HG02973 (cell line): ENCODE data around the gene ADCY2.

Experiments
- ATAC-seq: cut with Tn5 transposase; IDR thresholded peaks from one replicate; pipeline ENCODE4 v1.9.1; 2021; ENCODE audit warnings: moderate library complexity; ENCODE audit not compliant: unreplicated experiment

The ADCY2 gene

DNA sequence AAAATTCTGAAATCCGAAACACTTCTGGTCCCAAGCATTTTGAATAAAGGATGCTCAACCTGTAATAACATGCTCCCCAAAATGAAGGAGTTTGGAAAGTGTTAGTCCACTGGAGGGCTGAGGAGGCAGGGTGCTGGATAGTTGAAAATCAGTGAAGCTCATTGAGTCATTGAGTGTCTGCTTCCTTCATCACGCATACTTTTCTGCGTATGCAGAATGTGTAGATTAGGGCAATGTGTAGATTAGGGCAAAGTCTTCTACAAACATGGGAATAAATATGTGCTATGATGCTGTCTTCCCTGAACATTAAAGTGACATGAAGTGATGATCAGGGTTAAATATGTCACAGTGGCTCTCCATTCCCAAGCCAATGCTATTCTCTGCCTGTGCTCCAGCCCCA lies 261.2 kb downstream of the ADCY2 start:
- no peak for ATAC-seq

- no peak for ATAC-seq
Observed at GRCh38 chr5:7659420-7659819, 263.5 kb downstream of the ADCY2 start.

DNA sequence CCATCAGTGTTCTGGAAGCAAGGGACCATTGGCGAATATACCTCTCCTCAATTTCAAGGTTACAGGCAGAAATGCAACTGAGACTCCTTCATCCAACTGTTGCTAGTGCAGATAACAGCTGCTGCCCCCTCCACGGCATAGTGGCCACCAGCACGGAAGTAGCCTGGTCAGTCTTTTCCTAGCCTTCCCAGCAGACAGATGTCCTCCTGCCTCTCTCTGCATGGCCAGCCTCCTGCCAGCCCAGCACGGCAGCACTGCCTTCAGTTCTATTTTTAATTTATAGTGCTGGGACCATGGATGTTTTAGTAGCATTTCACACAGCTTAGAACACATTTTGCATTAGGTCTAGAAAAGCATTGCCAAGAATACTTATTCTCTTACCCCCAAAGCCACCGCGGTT lies 266.4 kb downstream of the ADCY2 start:
- ATAC-seq = no peak

DNA sequence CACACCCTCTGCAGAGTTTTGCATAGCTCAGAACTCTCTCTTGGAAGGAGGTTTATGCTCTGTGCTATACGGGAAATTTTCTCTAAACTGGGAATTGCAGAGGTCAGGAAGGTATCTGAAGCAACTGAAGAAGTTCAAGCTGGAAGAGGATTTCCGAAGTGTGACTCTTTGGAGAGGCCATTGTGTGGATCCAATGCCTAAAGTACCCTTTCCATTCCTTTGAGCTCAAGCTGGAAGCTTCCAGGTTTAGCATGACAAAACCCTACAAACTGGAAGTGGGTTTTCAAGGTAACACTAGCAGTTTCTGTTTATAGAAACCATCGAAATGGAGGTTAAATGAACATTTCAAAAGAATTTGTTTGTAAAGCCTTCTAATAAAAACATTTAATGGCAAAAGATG lies 267.9 kb downstream of the ADCY2 start:
- no peak for ATAC-seq

DNA sequence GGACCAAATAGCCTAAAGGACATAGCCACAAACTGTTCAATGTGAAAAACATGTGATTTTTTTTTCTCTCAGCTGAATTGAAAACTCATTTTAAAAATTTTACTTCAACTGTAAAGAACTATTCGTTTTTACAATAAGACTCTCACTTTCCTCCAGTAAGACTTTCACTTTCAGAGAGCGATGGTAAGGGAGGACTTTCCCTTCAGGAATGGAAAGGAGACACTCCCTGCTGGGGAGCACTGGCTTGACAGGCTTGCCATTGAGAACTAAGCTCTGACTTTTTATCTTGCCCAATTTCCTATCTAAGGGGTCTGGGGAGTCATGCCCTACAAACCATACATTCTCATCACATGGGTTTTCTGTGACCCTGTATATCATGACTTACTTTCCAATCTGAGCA lies 268.3 kb downstream of the ADCY2 start:
- ATAC-seq = no peak

DNA sequence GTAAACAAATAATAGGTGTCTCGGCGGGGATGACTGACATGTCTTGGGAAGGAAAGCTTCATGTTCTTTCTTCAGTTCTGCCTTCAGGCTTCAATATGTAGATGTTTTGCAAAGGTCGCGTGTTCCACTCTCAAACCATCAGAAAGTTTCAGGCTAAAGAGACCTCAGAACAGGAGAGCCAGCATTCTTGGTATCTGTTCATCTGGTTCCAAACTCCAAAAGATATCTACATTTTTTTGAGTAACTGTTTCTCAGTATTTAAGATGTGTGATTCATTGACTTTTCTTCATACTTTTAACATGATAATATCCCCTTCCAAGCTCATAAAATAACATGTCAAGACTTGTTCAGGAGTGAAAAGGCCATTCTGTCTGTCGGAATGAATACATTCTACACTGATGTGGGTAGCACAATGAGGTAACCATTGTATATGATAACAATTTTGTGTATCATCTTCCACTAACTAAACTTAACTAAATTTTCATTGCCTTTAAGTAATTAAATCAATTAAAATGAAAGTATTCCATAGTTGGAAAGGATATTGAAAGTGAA lies 271.4 kb downstream of the ADCY2 start:
- no peak for ATAC-seq

DNA sequence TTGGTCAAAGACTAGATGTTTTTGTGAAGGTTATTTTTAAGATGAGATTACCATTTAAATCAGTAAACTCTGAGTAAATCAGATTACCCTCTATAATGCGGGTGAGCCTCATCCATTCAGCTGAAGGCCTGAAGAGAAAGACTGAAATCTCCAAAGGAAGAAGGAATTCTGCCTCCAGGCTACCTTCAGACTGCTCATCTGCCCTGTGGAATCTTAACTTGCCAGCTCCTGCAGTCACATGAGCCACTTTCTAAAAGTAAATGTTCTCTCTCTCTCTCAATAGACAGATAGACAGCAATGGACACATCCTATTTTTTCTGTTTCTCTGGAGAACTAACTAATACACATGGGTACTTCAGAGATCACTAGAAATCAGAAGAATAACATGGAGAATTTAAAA lies 272.2 kb downstream of the ADCY2 start:
- ATAC-seq = no peak

GRCh38 chr5:7668627-7669026 lies 272.7 kb downstream of the ADCY2 start:
- ATAC-seq = no peak

GRCh38 chr5:7671381-7671993 lies 275.5 kb downstream of the ADCY2 start:
- no peak for ATAC-seq

- ATAC-seq = no peak
Observed at GRCh38 chr5:7673658-7674057, 277.7 kb downstream of the ADCY2 start.

DNA sequence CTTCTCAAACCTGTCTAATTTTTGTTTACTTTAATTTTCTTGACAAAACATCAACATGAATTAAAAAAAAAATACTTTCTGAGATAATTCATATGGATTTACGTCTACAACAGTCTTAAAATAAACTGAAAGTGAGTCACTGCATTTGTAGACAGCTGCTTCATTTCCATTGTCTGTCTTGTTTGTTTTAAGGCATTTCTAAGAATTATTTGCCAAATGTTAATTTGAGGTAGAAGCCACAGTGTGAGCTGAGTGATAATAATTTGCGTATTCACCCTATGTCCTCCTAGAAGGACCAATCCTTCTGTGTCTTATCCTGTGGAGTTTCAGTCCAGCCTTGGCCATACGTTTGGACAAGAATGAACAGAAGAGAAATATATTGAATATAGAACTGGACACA lies 280.5 kb downstream of the ADCY2 start:
- ATAC-seq = no peak

DNA sequence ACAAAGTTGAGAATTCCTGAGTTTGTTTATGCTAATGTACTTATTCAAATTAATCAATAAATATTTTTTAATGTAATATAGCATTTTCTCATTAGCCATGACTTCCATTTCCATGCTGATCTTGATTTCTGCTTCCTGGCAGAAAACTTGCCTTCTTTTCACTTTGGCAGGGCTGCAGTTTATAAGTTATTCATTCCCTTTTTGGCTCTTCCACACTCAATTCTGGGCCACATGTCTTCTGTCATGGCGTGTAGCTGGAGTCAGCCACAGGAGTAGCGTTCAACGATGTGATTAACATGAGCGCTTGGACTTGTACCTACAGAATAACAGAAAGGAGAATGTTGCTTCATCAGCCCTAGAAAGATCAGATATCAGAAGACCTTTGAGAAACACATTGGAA lies 282.1 kb downstream of the ADCY2 start:
- no peak for ATAC-seq

DNA sequence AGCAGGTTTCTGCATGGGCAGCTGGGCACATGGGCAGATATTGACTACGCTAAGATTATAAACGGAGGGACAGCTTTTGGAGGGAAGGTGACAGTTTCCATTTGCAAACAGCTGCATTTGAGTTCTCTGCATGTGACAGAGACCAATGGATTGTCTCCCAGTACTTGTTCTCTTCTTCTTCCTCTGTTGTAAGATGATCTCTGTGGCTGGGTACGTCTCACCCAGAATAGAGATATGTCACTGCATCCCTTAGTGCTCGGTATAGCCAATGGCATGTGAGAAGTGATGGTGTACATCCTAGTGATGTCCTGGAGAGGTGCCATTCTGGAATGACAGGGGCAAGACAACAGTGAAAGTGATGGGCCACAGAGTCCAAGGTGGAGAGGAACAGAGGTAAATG lies 283.7 kb downstream of the ADCY2 start:
- ATAC-seq = no peak

DNA sequence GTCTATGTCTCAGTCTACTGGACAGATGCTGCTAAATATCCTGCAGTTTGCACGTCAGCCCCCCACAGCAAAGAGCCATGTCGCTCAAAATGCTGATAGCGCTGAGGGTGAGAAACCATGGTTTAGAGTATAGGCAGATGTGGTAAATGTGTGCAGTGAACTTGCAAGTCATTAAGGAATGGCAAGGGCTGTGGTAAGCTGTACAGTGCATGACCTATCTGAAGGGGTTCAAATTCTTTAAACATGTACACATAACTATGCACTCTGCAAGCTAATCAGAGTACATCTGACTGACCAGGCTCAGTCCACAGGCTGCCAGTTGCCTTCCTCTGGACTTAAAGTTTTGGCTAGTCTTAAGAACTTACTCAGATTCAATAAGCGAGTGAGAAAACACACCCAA lies 284.3 kb downstream of the ADCY2 start:
- no peak for ATAC-seq

DNA sequence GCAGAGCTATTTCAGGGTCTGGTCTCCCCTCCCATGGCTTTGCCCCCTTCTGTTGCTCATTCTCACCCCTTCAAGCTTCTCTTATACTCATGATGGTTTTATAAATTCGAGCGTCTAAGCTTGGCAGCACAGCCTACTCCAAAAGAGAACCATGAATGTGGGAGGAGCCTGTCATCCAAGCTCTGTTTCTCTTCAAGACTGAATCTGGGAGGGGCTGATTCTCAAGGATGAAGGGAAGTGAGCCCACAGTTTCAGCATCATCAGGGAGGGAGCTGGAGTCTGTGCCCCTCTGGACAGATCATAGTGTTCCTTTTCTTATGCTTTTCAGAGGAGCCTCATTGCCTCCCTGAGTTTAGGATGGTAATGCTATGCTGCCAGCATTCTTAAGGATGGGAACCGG lies 286.4 kb downstream of the ADCY2 start:
- ATAC-seq = no peak

DNA sequence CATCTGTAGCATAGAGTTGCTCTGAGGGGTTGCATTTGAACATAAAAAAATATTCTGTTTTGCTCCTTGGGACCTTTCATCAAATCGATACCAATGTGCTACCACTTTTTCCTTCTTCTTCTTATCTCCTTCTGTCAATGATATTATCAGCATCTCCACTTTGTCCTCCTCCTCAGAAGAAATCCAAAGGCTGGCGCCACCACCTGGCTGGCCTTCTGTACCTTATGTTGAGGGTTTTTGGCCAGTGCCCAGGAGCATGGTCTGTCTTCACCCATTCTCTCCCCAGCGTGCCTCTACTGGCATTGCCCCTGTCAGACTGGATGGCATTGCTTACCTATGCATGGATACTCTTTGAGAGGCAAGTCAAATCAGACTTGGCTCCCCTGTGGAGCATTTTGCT lies 287.8 kb downstream of the ADCY2 start:
- no peak for ATAC-seq

DNA sequence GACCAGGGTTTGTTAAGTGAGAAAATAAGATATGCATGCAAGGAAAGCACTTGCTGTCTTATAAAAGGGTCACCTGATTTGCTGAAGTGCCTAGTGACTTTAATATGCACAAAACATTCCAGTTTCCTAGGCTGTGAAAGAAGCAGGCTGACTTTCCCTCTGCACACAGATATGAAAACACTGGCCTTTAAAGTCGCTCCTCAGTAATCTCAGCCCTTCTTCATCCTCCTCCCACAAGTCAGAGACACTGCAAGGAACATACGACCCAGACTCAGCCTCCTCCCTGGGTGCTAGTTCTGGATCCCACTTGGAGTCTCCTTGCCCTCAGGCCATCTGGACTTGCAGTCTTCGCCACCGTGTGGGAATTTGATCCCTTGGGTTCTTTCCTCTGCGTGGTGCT lies 288.9 kb downstream of the ADCY2 start:
- ATAC-seq = no peak

DNA sequence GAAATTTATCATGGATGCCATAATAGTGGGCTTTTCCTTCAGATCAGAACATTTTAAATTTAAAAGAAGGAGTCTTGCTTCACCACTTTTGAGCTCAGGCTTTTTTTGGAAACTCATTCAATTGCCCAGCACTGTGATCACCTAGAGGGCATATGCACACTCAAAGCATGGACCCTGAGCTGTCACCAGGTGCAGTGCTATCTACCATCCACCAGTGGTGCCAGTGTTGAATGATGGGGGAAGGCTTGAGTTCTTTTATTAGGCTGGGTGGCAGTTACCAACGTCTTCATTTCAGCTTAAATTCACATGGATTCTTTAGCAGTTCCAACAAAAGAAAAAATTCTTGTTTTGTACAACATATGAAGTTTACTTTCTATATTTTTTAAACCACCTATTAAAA lies 290.9 kb downstream of the ADCY2 start:
- ATAC-seq = no peak

DNA sequence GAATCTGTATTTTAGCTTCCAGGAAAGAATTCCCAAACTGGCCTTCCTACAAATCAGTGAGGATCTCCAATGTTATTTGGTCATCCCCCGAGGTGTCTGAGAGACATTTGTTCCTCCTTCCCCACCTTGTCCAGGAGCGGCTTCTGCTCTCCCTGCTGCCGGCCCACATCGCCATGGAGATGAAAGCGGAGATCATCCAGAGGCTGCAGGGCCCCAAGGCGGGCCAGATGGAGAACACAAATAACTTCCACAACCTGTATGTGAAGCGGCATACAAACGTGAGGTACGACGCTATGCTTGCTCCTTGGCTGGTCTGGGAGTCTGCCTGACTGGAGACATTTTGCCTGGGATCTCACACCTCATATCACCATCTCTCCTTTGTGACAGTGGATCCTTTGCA lies 294.6 kb downstream of the ADCY2 start:
- no peak for ATAC-seq

DNA sequence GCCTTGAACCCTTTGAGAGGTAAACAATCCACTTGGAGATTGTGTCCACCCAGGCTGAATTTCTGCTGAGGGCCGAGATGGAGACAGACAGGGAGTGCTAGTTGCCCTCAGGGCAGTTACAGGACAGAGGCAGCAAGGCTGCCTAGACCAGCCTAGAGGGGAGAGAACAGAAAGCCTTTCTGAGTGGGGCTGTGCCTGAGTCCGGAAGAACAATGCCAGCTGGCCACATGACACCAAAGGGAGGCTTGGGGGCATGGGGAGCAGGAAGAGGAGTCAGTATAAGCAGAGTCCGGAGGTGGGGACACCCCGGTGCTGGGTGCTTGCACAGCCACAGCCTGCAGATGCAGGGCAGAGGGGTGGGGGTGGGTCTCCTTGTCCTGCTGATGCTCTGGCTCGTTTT lies 309.3 kb downstream of the ADCY2 start:
- no peak for ATAC-seq

GRCh38 chr5:7705736-7706135 lies 309.8 kb downstream of the ADCY2 start:
- no peak for ATAC-seq

DNA sequence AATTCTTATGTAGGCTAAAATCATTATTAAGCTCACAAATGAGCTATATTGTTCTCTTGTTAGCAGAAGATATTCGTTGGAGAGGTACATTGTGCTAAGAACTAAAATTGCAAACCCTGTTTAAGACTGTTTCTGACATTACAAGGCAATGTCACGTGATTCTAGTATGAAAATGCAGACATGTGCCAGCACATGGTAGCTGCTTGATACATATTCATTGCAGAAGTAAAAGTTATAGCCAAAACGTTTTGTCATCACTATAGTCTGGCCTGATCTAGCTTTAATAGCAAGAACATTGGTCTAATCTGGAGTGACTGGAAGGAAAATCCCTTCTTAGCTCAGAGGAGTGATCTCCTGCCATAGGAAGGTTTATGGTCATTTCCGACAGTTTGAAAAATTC lies 310.3 kb downstream of the ADCY2 start:
- no peak for ATAC-seq

DNA sequence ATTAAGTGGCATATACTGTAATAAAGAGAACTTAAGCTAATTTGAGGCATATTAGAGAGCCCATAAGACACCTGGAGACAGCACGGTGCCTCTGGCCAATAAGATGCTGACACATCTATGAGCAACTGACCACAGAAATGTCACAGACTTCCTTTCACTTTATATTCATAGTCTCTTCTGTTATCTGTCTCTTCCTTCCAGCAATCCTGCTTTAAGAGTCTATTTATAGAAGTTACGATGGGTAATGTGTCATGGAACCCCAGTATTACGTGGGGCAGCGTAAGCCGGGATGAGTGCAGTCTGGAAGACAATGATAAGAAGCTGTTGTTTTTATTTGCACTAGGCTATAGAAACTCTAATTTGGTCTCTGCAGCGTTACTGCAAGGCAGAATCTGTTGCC lies 318.2 kb downstream of the ADCY2 start:
- no peak for ATAC-seq
